DMS153 treated with DMSO at 0.1 percent for 48 hours (cell line): ENCODE data around the gene ZNF573.

ENCODE experiments used
- DNase-seq: peaks from one replicate; lab custom pipeline; 2025; ENCODE audit not compliant: unreplicated experiment; lab: John Stamatoyannopoulos, UW

Gene ZNF573

GRCh38 chr19:37695144-37695899 lies 84.1 kb downstream of the ZNF573 start:
- no peak for DNase-seq

- no peak for DNase-seq
These were observed 86.3 kb downstream of the ZNF573 start for GRCh38 chr19:37692956-37693620.

- no peak for DNase-seq
These were observed 87.4 kb downstream of the ZNF573 start for GRCh38 chr19:37691881-37692504.
